ENCODE results near the gene MTCL1.

The MTCL1 gene

GRCh38 chr18:8705238-8705960, at the start of gene MTCL1:
Gene MTCL1, plus strand, starts transcription at chr18:8705556. Its CDS starts 105 bp downstream, at chr18:8705661.
- peak; percentile 72 for DNase-seq

DNA sequence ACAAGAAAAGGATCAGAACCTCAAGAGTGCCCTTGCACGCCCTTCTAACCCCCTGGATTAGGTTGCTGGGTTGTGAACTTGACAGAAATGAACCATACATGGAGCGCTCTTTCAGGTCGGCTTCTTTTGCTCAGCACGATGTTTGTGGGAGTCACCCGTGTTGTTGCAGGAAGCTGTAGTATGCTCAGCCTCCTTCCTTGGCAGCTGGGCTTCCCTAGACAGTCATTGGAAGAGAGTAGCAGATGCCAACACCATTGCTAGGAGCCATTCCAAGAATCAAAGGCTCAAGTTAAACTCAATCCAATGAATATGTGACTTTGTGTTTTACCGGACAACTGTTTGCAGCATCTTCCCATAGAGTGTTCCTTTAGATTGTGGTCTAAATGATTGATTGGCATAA, 49.1 kb upstream of the MTCL1 start:
- no peak for DNase-seq

DNA sequence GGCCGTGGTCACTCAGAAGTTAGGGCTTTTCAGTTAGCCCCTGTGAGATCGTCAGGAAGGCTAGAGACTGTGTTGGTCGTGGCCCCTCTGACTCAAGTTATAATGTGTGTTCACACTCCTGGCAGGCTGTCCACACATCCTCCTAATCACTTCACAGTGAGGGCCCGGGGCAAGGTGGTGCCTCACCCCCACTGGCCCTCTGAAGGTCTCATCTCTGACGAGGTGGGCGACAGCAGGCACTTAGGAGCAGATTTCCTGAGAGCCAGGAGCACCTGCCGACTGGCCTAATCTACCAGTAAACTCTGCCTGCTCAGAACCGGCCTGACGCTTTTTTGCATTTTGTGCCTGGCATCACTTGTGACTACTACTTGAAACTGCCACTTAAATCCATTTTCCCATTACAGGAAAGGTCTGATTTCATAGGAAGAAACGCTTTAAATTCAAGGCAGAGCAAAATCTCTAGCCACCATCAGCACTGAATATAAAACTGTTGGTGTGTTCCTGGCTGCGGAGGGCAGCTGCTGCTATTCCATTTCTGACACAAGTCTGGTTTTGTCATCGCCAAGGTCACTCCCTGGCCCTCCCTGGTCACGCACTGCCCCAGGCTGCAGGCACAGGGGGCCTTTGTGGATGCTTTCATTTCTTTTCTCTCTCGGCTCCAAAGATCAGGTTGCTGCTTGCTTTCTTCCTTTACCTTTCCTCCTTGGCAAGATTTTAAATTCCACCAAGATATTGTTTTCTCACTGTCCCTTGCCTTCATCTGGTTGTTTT, 48.1 kb upstream of the MTCL1 start:
- DNase-seq, result no peak

GRCh38 chr18:8657873-8658470, 47.4 kb upstream of the MTCL1 start:
- peak; percentile 72 for DNase-seq

- DNase-seq, result no peak
Measured at GRCh38 chr18:8658858-8659485, 46.4 kb upstream of the MTCL1 start.

DNA sequence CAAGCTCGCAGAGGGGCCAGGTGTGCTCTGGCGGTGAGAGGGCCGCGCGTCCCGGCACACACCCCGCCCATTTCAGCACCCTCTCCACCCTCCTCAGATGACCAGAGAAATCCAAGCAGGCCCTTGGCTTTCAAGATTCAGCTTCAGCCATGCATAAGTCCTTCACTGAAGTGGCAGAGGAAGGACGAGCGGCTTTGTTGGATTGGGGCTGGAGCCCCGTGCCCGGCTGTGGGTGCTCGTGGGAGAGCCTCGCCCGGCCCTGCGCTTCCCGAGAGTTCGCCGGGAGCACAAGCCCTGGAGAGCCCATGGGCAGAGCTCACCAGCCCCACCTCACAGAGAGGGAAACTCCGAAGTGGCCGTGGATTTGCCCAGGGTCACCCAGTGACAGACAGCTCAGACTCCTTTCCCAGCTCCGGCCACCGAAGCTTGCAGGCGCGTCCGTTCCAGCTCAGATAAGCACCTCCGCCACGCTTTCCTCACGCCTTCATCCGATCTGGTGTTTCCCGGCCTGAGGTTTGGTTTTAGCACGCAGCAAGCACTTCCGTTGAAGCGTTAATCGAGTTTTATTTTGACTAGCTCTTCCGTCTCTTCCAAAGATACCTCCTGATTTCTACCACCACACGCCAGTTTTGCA, 45.6 kb upstream of the MTCL1 start:
- DNase-seq, result no peak

DNA sequence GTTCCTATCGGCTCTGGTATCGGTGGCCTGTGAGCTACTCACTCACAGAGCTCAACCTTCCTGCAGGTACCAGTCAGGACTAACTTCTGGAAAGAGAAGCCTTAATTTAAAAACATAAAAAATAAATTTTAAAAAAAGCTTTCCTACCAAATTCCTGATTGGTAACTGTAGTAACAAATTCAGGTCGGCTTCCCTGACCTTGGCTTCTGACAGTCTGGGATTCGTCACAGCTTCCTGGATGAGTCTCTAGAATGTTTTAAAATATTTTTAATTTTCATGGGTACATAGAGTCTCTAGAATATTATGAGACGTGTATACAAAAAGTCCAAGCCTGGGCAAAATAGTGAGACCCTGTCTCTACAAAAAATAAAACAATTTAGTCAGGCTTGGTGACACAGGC, 45.0 kb upstream of the MTCL1 start:
- no peak for DNase-seq

GRCh38 chr18:8661754-8662559, 43.4 kb upstream of the MTCL1 start:
- DNase-seq, result peak; percentile 58

DNA sequence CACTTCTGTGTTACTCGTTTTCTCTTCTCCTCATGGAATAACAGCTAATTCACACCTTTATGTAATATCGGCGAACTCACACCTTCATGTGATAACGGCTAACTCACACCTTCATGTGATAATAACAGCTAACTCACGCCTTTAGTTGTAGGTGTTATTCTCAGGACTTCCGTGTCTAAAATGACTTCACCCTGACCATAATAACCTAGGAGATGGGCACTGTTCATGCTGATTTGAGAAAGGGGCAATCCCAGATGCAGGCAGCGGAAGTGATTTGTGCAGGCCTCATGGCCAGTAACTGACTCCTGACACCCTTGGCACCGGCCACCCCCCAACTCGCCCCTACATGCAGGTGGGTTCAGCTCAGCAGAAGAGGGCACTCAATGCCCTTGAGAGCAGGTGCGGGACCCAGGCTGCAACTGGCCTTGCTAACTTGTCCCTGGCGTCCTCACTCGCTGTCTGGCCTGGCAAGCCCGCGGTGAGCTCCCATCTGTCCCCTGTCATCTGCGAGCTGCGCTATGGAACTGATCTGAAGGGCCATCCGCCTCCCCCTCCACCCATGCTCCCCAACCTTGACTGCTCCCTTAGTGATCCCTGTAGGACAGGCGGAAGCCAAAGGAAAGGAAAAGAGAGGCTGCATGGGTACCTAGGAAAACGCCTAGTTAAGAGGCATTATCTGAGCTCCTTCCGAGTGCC, 42.6 kb upstream of the MTCL1 start:
- DNase-seq, result no peak

DNA sequence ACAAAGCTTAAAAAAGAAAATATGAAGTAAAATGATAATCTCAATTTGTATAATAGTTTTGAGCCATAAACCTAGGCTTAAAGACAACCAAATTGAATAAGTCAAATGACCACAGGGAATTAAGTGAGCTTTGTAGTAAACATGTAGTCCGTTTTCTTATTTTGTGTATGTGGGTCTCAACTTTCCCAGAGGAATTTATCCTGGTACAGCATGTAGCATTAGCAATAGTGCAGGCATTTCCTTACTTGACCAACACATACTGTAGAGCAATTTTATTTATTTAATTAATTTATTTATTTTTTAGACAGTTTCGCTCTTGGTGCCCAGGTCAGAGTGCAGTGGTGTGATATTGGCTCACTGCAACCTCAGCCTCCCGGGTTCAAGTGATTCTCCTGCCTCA, 37.5 kb upstream of the MTCL1 start:
- peak; percentile 34 for DNase-seq

GRCh38 chr18:8668381-8668780, 37.0 kb upstream of the MTCL1 start:
- DNase-seq, result no peak

- no peak for DNase-seq
Measured at GRCh38 chr18:8669571-8669970, 35.8 kb upstream of the MTCL1 start.

DNA sequence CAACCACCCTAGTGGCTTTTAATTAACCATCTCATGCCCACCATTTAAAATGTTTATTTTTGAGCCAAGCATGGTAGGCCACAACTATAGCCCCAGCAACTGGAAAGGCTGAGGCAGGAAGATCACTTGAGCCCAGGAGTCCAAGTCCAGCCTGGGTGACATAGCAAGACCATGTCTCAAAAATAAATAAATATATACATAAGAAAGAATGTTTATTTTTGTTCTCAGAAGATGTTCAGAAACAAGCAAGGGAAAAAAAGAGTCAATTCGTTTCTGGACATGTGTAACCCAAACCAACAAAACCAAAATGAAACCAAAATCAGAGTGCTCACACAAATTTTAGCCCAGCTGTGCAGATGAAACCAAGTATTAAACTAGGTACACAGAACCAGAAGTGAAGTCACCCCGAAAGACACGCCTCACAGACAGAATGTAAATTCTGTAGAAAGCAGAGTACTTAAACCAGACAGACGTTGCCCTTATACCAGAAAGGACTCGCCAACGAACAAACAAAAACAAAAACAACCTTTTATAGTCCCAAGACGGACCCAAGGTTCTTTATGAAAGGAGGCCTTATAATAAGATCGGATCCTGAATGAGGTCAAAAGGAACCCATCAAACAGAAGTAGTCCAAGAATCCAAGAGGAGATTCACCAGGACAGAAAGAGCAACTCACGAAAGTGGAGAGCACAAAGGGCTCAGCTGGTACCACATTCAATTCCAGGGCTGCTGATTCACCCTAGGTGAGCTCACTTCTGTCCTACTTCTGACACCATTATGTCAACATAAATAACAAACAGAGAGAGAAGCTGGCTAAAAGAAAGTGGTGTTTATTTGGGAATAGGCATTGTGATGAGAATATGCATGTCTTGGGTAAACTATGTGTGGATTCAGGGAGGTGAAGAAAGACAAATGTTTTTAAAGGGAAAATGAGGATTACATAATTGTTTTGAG, 31.8 kb upstream of the MTCL1 start:
- DNase-seq, result no peak

- DNase-seq, result no peak
Measured at GRCh38 chr18:8675057-8675456, 30.3 kb upstream of the MTCL1 start.

- no peak for DNase-seq
Measured at GRCh38 chr18:8681196-8681595, 24.2 kb upstream of the MTCL1 start.

GRCh38 chr18:8684577-8684976, 20.8 kb upstream of the MTCL1 start:
- no peak for DNase-seq

GRCh38 chr18:8685141-8685913, 20.0 kb upstream of the MTCL1 start:
- DNase-seq, result no peak

DNA sequence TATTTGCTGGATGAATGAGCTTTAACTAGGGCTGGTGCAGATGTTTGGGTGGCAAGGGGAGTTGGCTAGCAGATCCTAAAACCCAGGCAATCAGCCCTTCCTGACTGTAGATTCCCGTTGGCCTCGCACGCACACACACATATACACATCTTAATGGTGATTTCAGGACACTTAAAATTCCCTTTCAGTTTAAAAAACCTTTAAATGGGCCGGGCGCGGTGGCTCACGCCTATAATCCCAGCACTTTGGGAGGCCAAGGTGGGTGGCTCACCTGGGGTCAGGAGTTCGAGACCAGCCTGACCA, 19.5 kb upstream of the MTCL1 start:
- no peak for DNase-seq

GRCh38 chr18:8686611-8687010, 18.7 kb upstream of the MTCL1 start:
- no peak for DNase-seq

Measured in fibroblast of skin of right biceps (primary cell).